Activated effector memory CD4-positive, alpha-beta T cell treated with anti-CD3 and anti-CD28 coated beads, Interleukin-2, amount 50 U/mL, for 16 hours (primary cell): ENCODE data around the gene MMP13.
"Not testable (repeated sequence)": the region's sequence is repeated elsewhere in the genome, so short reads cannot be mapped to it uniquely, and the experiment has no call there.

ENCODE experiments used
- DNase-seq: peaks from one replicate; pipeline ENCODE4 v3.0.0-alpha.2; 2020

The MMP13 gene

GRCh38 chr11:102934735-102935134 lies 20.8 kb downstream of the MMP13 start:
- DNase-seq, result no peak

- DNase-seq, result no peak
These were observed 21.9 kb downstream of the MMP13 start for GRCh38 chr11:102933627-102934026.

- no peak for DNase-seq
These were observed 22.9 kb downstream of the MMP13 start for GRCh38 chr11:102932678-102933077.

- DNase-seq, result no peak
These were observed 25.1 kb downstream of the MMP13 start for GRCh38 chr11:102930451-102930850.

- no peak for DNase-seq
These were observed 25.6 kb downstream of the MMP13 start for GRCh38 chr11:102929972-102930371.

- DNase-seq, result no peak
These were observed 26.4 kb downstream of the MMP13 start for GRCh38 chr11:102929166-102929565.

GRCh38 chr11:102928247-102928646 lies 27.3 kb downstream of the MMP13 start:
- DNase-seq, result no peak

- no peak for DNase-seq
These were observed 27.9 kb downstream of the MMP13 start for GRCh38 chr11:102927624-102927990.

- DNase-seq, result no peak
These were observed 28.4 kb downstream of the MMP13 start for GRCh38 chr11:102926961-102927623.

- no peak for DNase-seq
These were observed 29.0 kb downstream of the MMP13 start for GRCh38 chr11:102926517-102926916.

- no peak for DNase-seq
These were observed 29.5 kb downstream of the MMP13 start for GRCh38 chr11:102925988-102926387.

GRCh38 chr11:102924851-102925380 lies 30.6 kb downstream of the MMP13 start:
- DNase-seq, result no peak

- DNase-seq, result no peak
These were observed 33.8 kb downstream of the MMP13 start for GRCh38 chr11:102921587-102922220.

- no peak for DNase-seq
These were observed 35.3 kb downstream of the MMP13 start for GRCh38 chr11:102920118-102920684.

GRCh38 chr11:102915044-102915375 lies 40.5 kb downstream of the MMP13 start:
- DNase-seq, result no peak

- no peak for DNase-seq
These were observed 41.1 kb downstream of the MMP13 start for GRCh38 chr11:102914238-102915043.

GRCh38 chr11:102912482-102912830 lies 43.1 kb downstream of the MMP13 start:
- DNase-seq, result no peak

GRCh38 chr11:102911758-102912481 lies 43.6 kb downstream of the MMP13 start:
- no peak for DNase-seq

GRCh38 chr11:102905848-102906247 lies 49.7 kb downstream of the MMP13 start:
- not testable (repeated sequence) for DNase-seq

GRCh38 chr11:102903895-102904294 lies 51.6 kb downstream of the MMP13 start:
- not testable (repeated sequence) for DNase-seq

GRCh38 chr11:102900346-102900745 lies 55.2 kb downstream of the MMP13 start:
- DNase-seq, result no peak
